HFF-Myc (cell line): Measurements from ENCODE around the gene CSGALNACT2.

Source experiments
- DNase-seq: peaks from one replicate; pipeline ENCODE4 v3.0.0-alpha.2; 2011; ENCODE audit warnings: low read depth; ENCODE audit errors: extremely low read depth
- H3K4me3 ChIP-seq: replicated peaks from 2 replicates; pipeline ENCODE4 v1.5.1; 2011; ENCODE audit warnings: low read depth, mild to moderate bottlenecking, control low read depth, low read length
- TF ChIP-seq, protein P1 (sequence below): IDR thresholded peaks from 2 replicates; pipeline ENCODE4 v1.5.1; 2012; ENCODE audit warnings: mild to moderate bottlenecking, low read depth, low read length, control low read depth; ENCODE audit errors: missing control alignments

The CSGALNACT2 gene

GRCh38 chr10:43124574-43125273 lies 13.5 kb upstream of the CSGALNACT2 start:
- TF ChIP-seq, protein P1, sequence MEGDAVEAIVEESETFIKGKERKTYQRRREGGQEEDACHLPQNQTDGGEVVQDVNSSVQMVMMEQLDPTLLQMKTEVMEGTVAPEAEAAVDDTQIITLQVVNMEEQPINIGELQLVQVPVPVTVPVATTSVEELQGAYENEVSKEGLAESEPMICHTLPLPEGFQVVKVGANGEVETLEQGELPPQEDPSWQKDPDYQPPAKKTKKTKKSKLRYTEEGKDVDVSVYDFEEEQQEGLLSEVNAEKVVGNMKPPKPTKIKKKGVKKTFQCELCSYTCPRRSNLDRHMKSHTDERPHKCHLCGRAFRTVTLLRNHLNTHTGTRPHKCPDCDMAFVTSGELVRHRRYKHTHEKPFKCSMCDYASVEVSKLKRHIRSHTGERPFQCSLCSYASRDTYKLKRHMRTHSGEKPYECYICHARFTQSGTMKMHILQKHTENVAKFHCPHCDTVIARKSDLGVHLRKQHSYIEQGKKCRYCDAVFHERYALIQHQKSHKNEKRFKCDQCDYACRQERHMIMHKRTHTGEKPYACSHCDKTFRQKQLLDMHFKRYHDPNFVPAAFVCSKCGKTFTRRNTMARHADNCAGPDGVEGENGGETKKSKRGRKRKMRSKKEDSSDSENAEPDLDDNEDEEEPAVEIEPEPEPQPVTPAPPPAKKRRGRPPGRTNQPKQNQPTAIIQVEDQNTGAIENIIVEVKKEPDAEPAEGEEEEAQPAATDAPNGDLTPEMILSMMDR: no peak
- H3K4me3 ChIP-seq: no peak overlapping the region

GRCh38 chr10:43125274-43125845 lies 12.9 kb upstream of the CSGALNACT2 start:
- TF ChIP-seq, protein P1: no peak
- DNase-seq: no peak
- no peak overlapping the region for H3K4me3 ChIP-seq

More at GRCh38 chr10:43124574-43125273, 13.5 kb upstream of the CSGALNACT2 start:
- DNase-seq: no peak

DNA sequence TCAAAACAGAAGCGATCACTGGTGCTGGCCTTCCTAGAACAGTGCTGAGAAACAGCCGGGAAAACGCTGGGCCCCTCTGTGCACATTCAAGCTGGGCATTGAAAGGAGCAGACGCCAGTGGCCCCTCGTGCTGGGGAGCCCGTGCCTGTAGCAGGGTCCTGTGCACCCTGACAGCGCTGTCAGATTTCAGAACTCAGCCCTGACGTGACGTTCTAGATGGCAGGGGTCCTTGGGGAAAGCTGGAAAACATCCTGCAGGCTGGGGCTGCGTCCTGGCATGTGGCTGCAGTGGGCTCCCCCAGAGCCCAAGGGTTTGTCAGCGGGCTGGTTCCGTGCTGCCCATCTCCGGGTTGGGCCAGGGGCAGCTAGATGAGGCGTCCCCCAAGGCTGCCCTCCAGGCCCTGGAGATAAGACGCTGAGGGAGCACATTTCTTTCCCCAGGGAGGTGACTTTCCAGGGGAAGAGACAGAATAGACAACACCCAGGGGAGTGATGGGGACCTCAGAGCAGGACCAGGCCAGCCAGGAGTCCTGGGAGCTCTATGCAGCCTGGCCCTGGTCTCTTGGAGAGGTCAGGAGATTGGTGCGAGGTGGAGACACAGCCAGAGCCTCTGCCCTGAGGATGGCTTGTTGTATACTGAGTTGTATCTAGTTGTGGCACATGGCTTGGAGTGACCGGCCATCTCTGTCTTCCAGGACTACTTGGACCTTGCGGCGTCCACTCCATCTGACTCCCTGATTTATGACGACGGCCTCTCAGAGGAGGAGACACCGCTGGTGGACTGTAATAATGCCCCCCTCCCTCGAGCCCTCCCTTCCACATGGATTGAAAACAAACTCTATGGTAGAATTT lies 12.1 kb upstream of the CSGALNACT2 start:
- H3K4me3 ChIP-seq: no peak overlapping the region
- TF ChIP-seq, protein P1: no peak
- no peak for DNase-seq

- H3K4me3 ChIP-seq: no peak overlapping the region
- TF ChIP-seq, protein P1: no peak
- no peak for DNase-seq
Observed at GRCh38 chr10:43126759-43127424, 11.4 kb upstream of the CSGALNACT2 start.

DNA sequence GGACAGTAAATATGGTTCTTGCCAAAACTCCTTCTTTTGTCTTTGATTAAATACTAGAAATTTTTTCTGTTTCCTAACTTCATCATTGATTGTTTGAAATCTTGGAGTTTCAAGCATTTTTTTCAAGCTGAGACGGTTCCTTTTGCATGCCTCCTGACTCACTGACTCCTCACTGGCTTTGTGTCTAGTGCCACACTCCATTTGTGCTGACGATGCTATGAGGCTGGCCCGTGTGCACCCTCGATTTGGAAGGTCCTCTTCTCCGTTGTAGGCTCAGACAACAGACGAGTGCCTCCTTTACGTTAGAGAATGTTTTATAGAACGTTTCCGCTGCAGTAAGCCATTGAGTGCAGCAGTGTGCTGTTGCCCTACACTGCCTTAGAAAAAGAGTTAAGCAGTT lies 10.8 kb upstream of the CSGALNACT2 start:
- H3K4me3 ChIP-seq: no peak overlapping the region
- TF ChIP-seq, protein P1: no peak
- DNase-seq: no peak

DNA sequence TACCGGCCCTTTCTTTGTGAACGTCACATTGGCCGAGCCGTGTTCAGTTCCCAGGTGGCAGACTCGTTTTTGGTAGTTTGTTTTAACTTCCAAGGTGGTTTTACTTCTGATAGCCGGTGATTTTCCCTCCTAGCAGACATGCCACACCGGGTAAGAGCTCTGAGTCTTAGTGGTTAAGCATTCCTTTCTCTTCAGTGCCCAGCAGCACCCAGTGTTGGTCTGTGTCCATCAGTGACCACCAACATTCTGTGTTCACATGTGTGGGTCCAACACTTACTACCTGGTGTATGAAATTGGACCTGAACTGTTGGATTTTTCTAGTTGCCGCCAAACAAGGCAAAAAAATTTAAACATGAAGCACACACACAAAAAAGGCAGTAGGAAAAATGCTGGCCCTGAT lies 9.9 kb upstream of the CSGALNACT2 start:
- DNase-seq: no peak
- TF ChIP-seq, protein P1: no peak
- no peak overlapping the region for H3K4me3 ChIP-seq
